ENCODE measurements around the gene CDC42EP2.

The CDC42EP2 gene

GRCh38 chr11:65356394-65356972, 41.8 kb downstream of the CDC42EP2 start:
- no peak for DNase-seq (ENCODE audit: low spot score)

GRCh38 chr11:65357856-65358356, 43.2 kb downstream of the CDC42EP2 start:
- DNase-seq (ENCODE audit: low spot score), result no peak

GRCh38 chr11:65362320-65362931, 47.8 kb downstream of the CDC42EP2 start:
- DNase-seq (ENCODE audit: low spot score), result no peak

GRCh38 chr11:65362966-65363365, 48.3 kb downstream of the CDC42EP2 start:
- no peak for DNase-seq (ENCODE audit: low spot score)

- DNase-seq (ENCODE audit: low spot score), result no peak
These were observed 49.1 kb downstream of the CDC42EP2 start for GRCh38 chr11:65363770-65364169.

- peak; percentile 83 for DNase-seq (ENCODE audit: low spot score)
These were observed 51.7 kb downstream of the CDC42EP2 start for GRCh38 chr11:65366340-65366773.

GRCh38 chr11:65370659-65371049, 56.0 kb downstream of the CDC42EP2 start:
- DNase-seq (ENCODE audit: low spot score), result no peak
